ENCODE measurements around the gene RNU6-7. TPM values are rescaled to one million over a fixed set of nuclear protein-coding genes. Genes with fewer than 3 reads are reported as not detected.

Gene RNU6-7
- total RNA-seq, 1 experiment from 2014 or later: not detected

DNA sequence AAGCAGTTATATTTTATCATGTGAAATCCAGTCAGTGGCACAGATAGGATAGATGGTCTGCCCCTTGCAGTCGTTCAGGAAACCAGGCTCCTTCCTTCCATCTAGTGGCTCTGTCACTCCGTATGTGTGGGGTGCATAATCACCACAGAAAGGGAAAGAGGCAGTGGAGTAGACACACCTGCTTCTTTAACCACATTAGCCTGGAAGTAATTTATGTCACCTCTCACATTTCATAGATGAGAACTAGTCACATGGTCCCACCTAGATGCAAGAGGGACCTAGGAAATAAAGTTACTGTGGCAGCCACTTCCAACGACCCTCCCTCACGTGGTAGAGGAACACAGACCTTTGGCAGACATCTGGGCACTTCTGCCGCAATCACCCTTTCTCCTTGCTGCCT, 15.5 kb downstream of the RNU6-7 start:
- H3K27ac Mint-ChIP-seq: no peak overlapping the region; a peak in 1 of 7 replicates
- no CpG with 5 or more reads among the region's 5 CpGs for WGBS (ENCODE audit: extremely low coverage, insufficient read length, low lambda C conversion rate)

More for the DNA sequence above, 15.5 kb downstream of the RNU6-7 start:
- no peak overlapping the region for H2BK20ac ChIP-seq (ENCODE audit: low read depth, low read length, poor library complexity, severe bottlenecking)
- H3K18ac ChIP-seq (ENCODE audit: insufficient read length, low read depth, low read length): no peak overlapping the region
- H2BK15ac ChIP-seq (ENCODE audit: low read depth, low read length): no peak overlapping the region
- H3K9ac ChIP-seq (ENCODE audit: extremely low read depth, insufficient read length, low read length): no peak overlapping the region
- H4K8ac ChIP-seq (replicated peaks; ENCODE audit: insufficient read length, low read depth, low read length): no peak overlapping the region
- no peaks in the 10 kb centered on the region for H3K27me3 ChIP-seq (ENCODE audit: insufficient read depth, low read length)
- H2AFZ ChIP-seq (ENCODE audit: low read length): no peak overlapping the region
- H3K4me3 Mint-ChIP-seq: no peak overlapping the region
- no peak overlapping the region for H2BK120ac ChIP-seq (ENCODE audit: low read depth, low read length, poor library complexity, severe bottlenecking)
- no peak for DNase-seq
- H3K23me2 ChIP-seq (ENCODE audit: insufficient read length, low read depth, low read length, poor library complexity, severe bottlenecking): no peaks in the 10 kb centered on the region
- H3K56ac ChIP-seq (ENCODE audit: insufficient read length, low read depth, low read length): no peak overlapping the region
- no peak overlapping the region for H3K14ac ChIP-seq (ENCODE audit: insufficient read depth, low read length)
- H2BK5ac ChIP-seq (ENCODE audit: insufficient read length, low read length): no peak overlapping the region
- H3T11ph ChIP-seq (ENCODE audit: low read length): no peak overlapping the region
- no peaks in the 10 kb centered on the region for H3K9me3 Mint-ChIP-seq
- H3K9me3 ChIP-seq (ENCODE audit: control insufficient read depth, low read depth, low read length): no peaks in the 10 kb centered on the region
- no peak overlapping the region for H3K23ac ChIP-seq (ENCODE audit: insufficient read length, low read depth, low read length)
- no peak overlapping the region for H4K5ac ChIP-seq (ENCODE audit: insufficient read length, low read depth, low read length)
- H4K20me1 ChIP-seq (ENCODE audit: control insufficient read depth, insufficient read depth, insufficient read length): no peaks in the 10 kb centered on the region
- no peaks in the 10 kb centered on the region for H3K79me1 ChIP-seq (ENCODE audit: insufficient read depth, low read depth, low read length, poor library complexity, severe bottlenecking)
- no peak overlapping the region for H4K91ac ChIP-seq (ENCODE audit: insufficient read length, low read depth, low read length)
- H3K4ac ChIP-seq (ENCODE audit: low read depth, low read length): no peak overlapping the region
- H3K4me1 ChIP-seq (ENCODE audit: insufficient read depth, low read length): no peaks in the 10 kb centered on the region
- H3K4me2 ChIP-seq (ENCODE audit: insufficient read depth, insufficient read length, low read length): no peak overlapping the region
- no peaks in the 10 kb centered on the region for H3K36me3 Mint-ChIP-seq (ENCODE audit: insufficient read depth in 1 of 3, low read depth in 3 of 3)
- H3K27me3 Mint-ChIP-seq (ENCODE audit: low read depth): no peaks in the 10 kb centered on the region
- H2BK12ac ChIP-seq (ENCODE audit: insufficient read length, low read depth, low read length): no peak overlapping the region
- H2AK5ac ChIP-seq (ENCODE audit: insufficient read length, low read length): no peak overlapping the region
- H3K79me2 ChIP-seq (ENCODE audit: insufficient read depth, low read length): no peaks in the 10 kb centered on the region
- peaks cover 0 to 8% of the 10 kb centered on the region in 2 experiments; a peak in 1 of 4 replicates for H3K4me1 Mint-ChIP-seq
- TF ChIP-seq, protein P1, sequence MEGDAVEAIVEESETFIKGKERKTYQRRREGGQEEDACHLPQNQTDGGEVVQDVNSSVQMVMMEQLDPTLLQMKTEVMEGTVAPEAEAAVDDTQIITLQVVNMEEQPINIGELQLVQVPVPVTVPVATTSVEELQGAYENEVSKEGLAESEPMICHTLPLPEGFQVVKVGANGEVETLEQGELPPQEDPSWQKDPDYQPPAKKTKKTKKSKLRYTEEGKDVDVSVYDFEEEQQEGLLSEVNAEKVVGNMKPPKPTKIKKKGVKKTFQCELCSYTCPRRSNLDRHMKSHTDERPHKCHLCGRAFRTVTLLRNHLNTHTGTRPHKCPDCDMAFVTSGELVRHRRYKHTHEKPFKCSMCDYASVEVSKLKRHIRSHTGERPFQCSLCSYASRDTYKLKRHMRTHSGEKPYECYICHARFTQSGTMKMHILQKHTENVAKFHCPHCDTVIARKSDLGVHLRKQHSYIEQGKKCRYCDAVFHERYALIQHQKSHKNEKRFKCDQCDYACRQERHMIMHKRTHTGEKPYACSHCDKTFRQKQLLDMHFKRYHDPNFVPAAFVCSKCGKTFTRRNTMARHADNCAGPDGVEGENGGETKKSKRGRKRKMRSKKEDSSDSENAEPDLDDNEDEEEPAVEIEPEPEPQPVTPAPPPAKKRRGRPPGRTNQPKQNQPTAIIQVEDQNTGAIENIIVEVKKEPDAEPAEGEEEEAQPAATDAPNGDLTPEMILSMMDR (conservative IDR thresholded peaks at IDR 0.05): no peak
- H3K27ac ChIP-seq (ENCODE audit: insufficient read length, low read depth, low read length): no peak overlapping the region
